B cell (primary cell): Measurements from ENCODE around the gene NLGN4X. TPM values are rescaled to one million over a fixed set of nuclear protein-coding genes. Genes with fewer than 3 reads are reported as not detected.

Experiments
- ATAC-seq: fragments of 200-7000 bp; cut with Tn5 transposase; one replicate; pipeline ENCODE4 v1.10.0; 2021; ENCODE audit warnings: low read depth, mild to moderate bottlenecking, moderate number of reproducible peaks, moderate library complexity
- CTCF ChIA-PET: fragments of 350-600 bp; sonication (Branson Sonifier 250); formaldehyde crosslinking; loops from one replicate; lab custom pipeline; 2021; ENCODE audit warnings: antibody characterized with exemption, inconsistent platforms; lab: Charles Lee
- POLR2A ChIA-PET: fragments of 350-600 bp; sonication (Branson Sonifier 250); formaldehyde crosslinking; loops from one replicate; lab custom pipeline; 2021; ENCODE audit warnings: antibody characterized with exemption; lab: Charles Lee
- DNase-seq: peaks from one replicate; pipeline ENCODE4 v3.0.0; 2013
- H2AFZ ChIP-seq: 2 replicates; pipeline ENCODE4 v1.6.1; 2012; ENCODE audit warnings: mild to moderate bottlenecking, low read depth, low read length; ENCODE audit not compliant: insufficient read depth, poor library complexity, severe bottlenecking
- H3K27ac ChIP-seq, 2 donors: 1 replicate in 1 of 2; 2 replicates in 1 of 2; pipeline ENCODE4 v1.5.1; 2012 to 2013; ENCODE audit warnings: low read length in 2 of 2, mild to moderate bottlenecking in 2 of 2, moderate library complexity in 1 of 2
- H3K27me3 ChIP-seq, 4 experiments: fragments of 200-600 bp in 1 of 4; sonication (generic) in 1 of 4; replicated peaks in 1 of 4; 1 replicate in 2 of 4; 2 replicates in 2 of 4; pipeline versions ENCODE4 v1.6.1 to v1.7.0; 2013 to 2016; ENCODE audit warnings: low read length in 3 of 4, mild to moderate bottlenecking in 2 of 4, mixed read lengths in 1 of 4, moderate library complexity in 1 of 4; ENCODE audit not compliant: insufficient read depth in 4 of 4, control insufficient read depth in 3 of 4; ENCODE audit errors: control extremely low read depth in 1 of 4
- H3K36me3 ChIP-seq, 2 experiments: replicated peaks in 1 of 2; 1 replicate in 1 of 2; 2 replicates in 1 of 2; pipeline versions ENCODE4 v1.6.1 to v1.7.1; 2013; ENCODE audit warnings: low read length in 1 of 2; ENCODE audit not compliant: insufficient read depth in 2 of 2, control insufficient read depth in 1 of 2; ENCODE audit errors: control extremely low read depth in 1 of 2, extremely low read depth in 1 of 2
- H3K4me1 ChIP-seq, 2 donors: fragments of 200-600 bp in 1 of 2; sonication (generic) in 1 of 2; 1 replicate in 1 of 2; 2 replicates in 1 of 2; pipeline versions ENCODE4 v1.5.1 to v1.6.1; 2013 to 2017; ENCODE audit warnings: low read length in 2 of 2; ENCODE audit not compliant: control insufficient read depth in 2 of 2, insufficient read depth in 2 of 2
- H3K4me2 ChIP-seq: replicated peaks from 2 replicates; pipeline ENCODE3; 2012; ENCODE audit warnings: mild to moderate bottlenecking, low read depth, low read length; ENCODE audit not compliant: poor library complexity, severe bottlenecking
- H3K4me3 ChIP-seq, 5 experiments: fragments of 200-600 bp in 1 of 5; sonication (generic) in 1 of 5; 1 replicate in 3 of 5; 2 replicates in 2 of 5; pipeline versions ENCODE4 v1.5.1 to v1.7.0; 2011 to 2016; ENCODE audit warnings: low read length in 4 of 5, mild to moderate bottlenecking in 4 of 5, low read depth in 2 of 5, control low read depth in 1 of 5, moderate library complexity in 1 of 5; ENCODE audit not compliant: insufficient read depth in 1 of 5; ENCODE audit errors: control extremely low read depth in 1 of 5, extremely low read depth in 1 of 5
- H3K79me2 ChIP-seq: fragments of 200-600 bp; sonication (generic); one replicate; pipeline ENCODE4 v1.6.0; 2016; ENCODE audit warnings: low read length; ENCODE audit not compliant: control insufficient read depth, insufficient read depth
- H3K9ac ChIP-seq: fragments of 200-600 bp; sonication (generic); 2 replicates; pipeline ENCODE4 v1.6.1; 2017; ENCODE audit warnings: mild to moderate bottlenecking, low read length, moderate library complexity
- H3K9me3 ChIP-seq, 3 donors: one replicate each; pipeline versions ENCODE4 v1.6.1 to v1.7.1; 2013; ENCODE audit warnings: low read length in 2 of 3; ENCODE audit not compliant: control insufficient read depth in 2 of 3, insufficient read depth in 1 of 3; ENCODE audit errors: control extremely low read depth in 1 of 3
- H4K20me1 ChIP-seq: 2 replicates; pipeline ENCODE4 v1.6.0; 2012; ENCODE audit warnings: mild to moderate bottlenecking, low read length; ENCODE audit not compliant: insufficient read depth, control insufficient read depth, poor library complexity, severe bottlenecking
- H3K27ac Mint-ChIP-seq: one replicate; pipeline ENCODE4 v1.8.0; 2021; ENCODE audit warnings: mixed read lengths
- H3K27me3 Mint-ChIP-seq: one replicate; pipeline ENCODE4 v1.8.0; 2021; ENCODE audit warnings: mixed read lengths
- H3K4me1 Mint-ChIP-seq: one replicate; pipeline ENCODE4 v1.8.0; 2021; ENCODE audit warnings: mixed read lengths
- H3K4me3 Mint-ChIP-seq: one replicate; pipeline ENCODE4 v1.8.0; 2021; ENCODE audit warnings: mixed read lengths
- H3K9me3 Mint-ChIP-seq: one replicate; pipeline ENCODE4 v1.8.0; 2022; ENCODE audit warnings: mixed read lengths; ENCODE audit not compliant: insufficient read depth
- EZH2 ChIP-seq: IDR thresholded peaks from 2 replicates; pipeline ENCODE4 v1.6.1; 2012; ENCODE audit warnings: borderline replicate concordance, low read depth, mild to moderate bottlenecking, moderate library complexity, low read length; ENCODE audit not compliant: insufficient read depth, poor library complexity, severe bottlenecking
- WGBS: methylation state at CpG from one replicate; pipeline ENCODE4 v1.1.5; 2013; ENCODE audit warnings: missing lambda C conversion rate; ENCODE audit not compliant: insufficient coverage; 5-methylcytosine and 5-hydroxymethylcytosine counted together
- intact Hi-C: fragments of 100-400 bp; cut with micrococcal nuclease; formaldehyde crosslinking; loops from one replicate; pipeline ENCODE4 v1.10.0; 2022
- polyA plus RNA-seq: library from polyadenylated mRNA; depleted of rRNA; stranded (reverse); fragments of >200 nt; gene quantifications from 2 replicates; pipeline ENCODE4 v1.2.3, GENCODE V29; 2012
- total RNA-seq, 2 donors: library from RNA; stranded (reverse); fragments of 120-200 nt in 1 of 2; gene quantifications; 1 replicate in 1 of 2; 2 replicates in 1 of 2; pipeline versions ENCODE4 v1.2.3 to v1.2.4, GENCODE V29; 2013 to 2022
- TF ChIP-seq, protein P1 (sequence below): fragments of 200-600 bp; IDR thresholded peaks from one replicate; pipeline ENCODE4 v1.8.0; 2022; ENCODE audit warnings: antibody characterized with exemption, mild to moderate bottlenecking

NLGN4X gene
- total and polyA plus RNA-seq, 2 donors (not counting 1 experiment from before 2014, with no cell fraction given) = 0.09 to 0.34 TPM

DNA sequence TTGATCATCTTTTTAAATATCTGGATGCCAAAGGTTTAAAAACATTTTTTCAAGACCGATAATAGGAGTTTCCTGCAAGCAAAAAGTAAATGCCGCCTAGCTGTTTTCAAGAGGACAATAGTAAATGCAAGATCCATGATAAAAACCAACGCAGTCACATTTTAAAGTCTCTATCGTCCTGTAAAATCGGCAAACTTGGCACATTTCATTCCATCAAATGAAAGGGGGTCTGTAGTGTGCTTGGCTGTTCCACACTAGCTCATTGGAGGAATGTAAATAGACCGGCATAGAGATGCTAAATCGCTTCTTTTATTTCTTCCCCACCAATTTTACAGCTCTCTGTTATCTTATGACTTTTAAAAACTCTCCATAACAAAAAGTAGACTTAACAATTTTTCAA, 202.2 kb downstream of the NLGN4X start:
- Histone ChIP-seq H3K27me3 (no peaks in the 10 kb centered on the region), H3K36me3 (no peaks in the 10 kb centered on the region), H3K79me2 (no peaks in the 10 kb centered on the region), H3K27ac (no peak overlapping the region), H3K4me3 (no peak overlapping the region), H3K4me2 (no peak overlapping the region), H3K9ac (no peak overlapping the region), H3K4me1 (no peaks in the 10 kb centered on the region), H2AFZ (no peak overlapping the region), H4K20me1 (no peaks in the 10 kb centered on the region), H3K9me3 (no peaks in the 10 kb centered on the region)
- Mint-ChIP-seq H3K27me3 (peaks cover 10% of the 10 kb centered on the region), H3K4me3 (no peak overlapping the region), H3K9me3 (no peaks in the 10 kb centered on the region), H3K4me1 (no peaks in the 10 kb centered on the region), H3K27ac (no peak overlapping the region)
- TF ChIP-seq EZH2 = no peak
- TF ChIP-seq, protein P1, sequence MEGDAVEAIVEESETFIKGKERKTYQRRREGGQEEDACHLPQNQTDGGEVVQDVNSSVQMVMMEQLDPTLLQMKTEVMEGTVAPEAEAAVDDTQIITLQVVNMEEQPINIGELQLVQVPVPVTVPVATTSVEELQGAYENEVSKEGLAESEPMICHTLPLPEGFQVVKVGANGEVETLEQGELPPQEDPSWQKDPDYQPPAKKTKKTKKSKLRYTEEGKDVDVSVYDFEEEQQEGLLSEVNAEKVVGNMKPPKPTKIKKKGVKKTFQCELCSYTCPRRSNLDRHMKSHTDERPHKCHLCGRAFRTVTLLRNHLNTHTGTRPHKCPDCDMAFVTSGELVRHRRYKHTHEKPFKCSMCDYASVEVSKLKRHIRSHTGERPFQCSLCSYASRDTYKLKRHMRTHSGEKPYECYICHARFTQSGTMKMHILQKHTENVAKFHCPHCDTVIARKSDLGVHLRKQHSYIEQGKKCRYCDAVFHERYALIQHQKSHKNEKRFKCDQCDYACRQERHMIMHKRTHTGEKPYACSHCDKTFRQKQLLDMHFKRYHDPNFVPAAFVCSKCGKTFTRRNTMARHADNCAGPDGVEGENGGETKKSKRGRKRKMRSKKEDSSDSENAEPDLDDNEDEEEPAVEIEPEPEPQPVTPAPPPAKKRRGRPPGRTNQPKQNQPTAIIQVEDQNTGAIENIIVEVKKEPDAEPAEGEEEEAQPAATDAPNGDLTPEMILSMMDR = no peak
- ChIA-PET POLR2A (no interaction called here), CTCF (interaction anchor here (1.0 kb wide), 1 partner anchor 9 kb away, joined by 3 read pairs; no protein-coding TSS in a partner anchor)
- no CpG with 5 or more reads among the region's 7 CpGs for WGBS
- ATAC-seq (no peak), DNase-seq (no peak)
- intact Hi-C loops = loop anchor here (10.0 kb wide), 1 partner anchor 1678 kb away; no protein-coding TSS in a partner anchor

DNA sequence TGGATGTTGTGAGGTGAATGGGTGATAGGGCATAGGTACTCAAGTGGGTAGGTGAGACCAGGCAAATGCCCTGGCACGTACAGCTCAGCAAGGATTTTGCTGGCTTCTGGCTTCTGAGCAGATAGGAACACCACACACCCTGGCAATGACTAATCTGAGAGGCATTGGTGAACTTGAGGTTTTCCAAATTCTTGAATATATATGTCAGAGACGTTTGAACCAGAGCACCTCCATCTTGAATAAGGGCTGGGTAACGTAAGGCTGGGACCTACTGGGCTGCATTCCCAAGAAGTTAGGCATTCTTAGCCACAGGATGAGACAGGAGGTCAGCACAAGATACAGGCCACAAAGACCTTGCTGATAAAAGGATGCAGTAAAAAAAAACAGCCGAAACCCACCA, 204.5 kb downstream of the NLGN4X start:
- H2AFZ ChIP-seq = no peak overlapping the region
- no peaks in the 10 kb centered on the region for H3K36me3 ChIP-seq
- H3K4me1 Mint-ChIP-seq = no peaks in the 10 kb centered on the region
- no peak overlapping the region for H3K9ac ChIP-seq
- POLR2A ChIA-PET = no interaction called here
- H3K27me3 ChIP-seq = no peaks in the 10 kb centered on the region
- WGBS = no CpG with 5 or more reads among the region's 4 CpGs
- no peak overlapping the region for H3K27ac ChIP-seq
- no peak overlapping the region for H3K4me2 ChIP-seq
- CTCF ChIA-PET = no interaction called here
- H3K4me3 ChIP-seq = no peak overlapping the region
- H3K27ac Mint-ChIP-seq = no peak overlapping the region
- no peaks in the 10 kb centered on the region for H3K4me1 ChIP-seq
- ATAC-seq (no peak), DNase-seq (no peak)
- TF ChIP-seq EZH2 = no peak
- TF ChIP-seq, protein P1 = no peak
- no peaks in the 10 kb centered on the region for H4K20me1 ChIP-seq
- H3K27me3 Mint-ChIP-seq = peaks cover 14% of the 10 kb centered on the region
- no peaks in the 10 kb centered on the region for H3K9me3 ChIP-seq
- H3K79me2 ChIP-seq = no peaks in the 10 kb centered on the region
- intact Hi-C loops = loop anchor here (10.0 kb wide), 1 partner anchor 1681 kb away; no protein-coding TSS in a partner anchor
- H3K4me3 Mint-ChIP-seq = no peak overlapping the region
- no peaks in the 10 kb centered on the region for H3K9me3 Mint-ChIP-seq
